Naive thymus-derived CD4-positive, alpha-beta T cell (primary cell): Measurements from ENCODE around the gene SCARB2. TPM values are rescaled to one million over a fixed set of nuclear protein-coding genes. Genes with fewer than 3 reads are reported as not detected.
A peak's percentile ranks its signal among the peaks of the same experiment; 100 is the strongest.

Source experiments
- ATAC-seq: fragments of 150-1000 bp; cut with Tn5 transposase; 2 replicates; pipeline ENCODE4 v1.10.0; 2021; ENCODE audit warnings: mild to moderate bottlenecking, moderate library complexity
- CTCF ChIA-PET: fragments of 350-600 bp; sonication (Branson Sonifier 250); formaldehyde crosslinking; loops from one replicate; lab custom pipeline; 2021; ENCODE audit warnings: antibody characterized with exemption; lab: Charles Lee
- POLR2A ChIA-PET: fragments of 350-600 bp; sonication (Branson Sonifier 250); formaldehyde crosslinking; loops from one replicate; lab custom pipeline; 2021; ENCODE audit warnings: antibody characterized with exemption, inconsistent platforms; lab: Charles Lee
- DNase-seq, 9 donors: peaks; one replicate each; pipeline versions ENCODE4 v3.0.0 to v3.0.0-alpha.2; 2020 to 2022; ENCODE audit warnings: mixed read lengths in 1 of 9
- H3K27ac ChIP-seq: one replicate; pipeline ENCODE4 v1.7.0; 2013; ENCODE audit warnings: mild to moderate bottlenecking, low read depth, low read length, moderate library complexity
- H3K27me3 ChIP-seq, 2 donors: one replicate each; pipeline ENCODE4 v1.7.0; 2013; ENCODE audit warnings: low read length in 2 of 2, mild to moderate bottlenecking in 2 of 2, moderate library complexity in 2 of 2; ENCODE audit not compliant: control insufficient read depth in 2 of 2, insufficient read depth in 2 of 2
- H3K36me3 ChIP-seq, 3 experiments: 1 replicate in 2 of 3; 2 replicates in 1 of 3; pipeline ENCODE4 v1.7.0; 2013; ENCODE audit warnings: low read length in 3 of 3, mild to moderate bottlenecking in 3 of 3, moderate library complexity in 1 of 3; ENCODE audit not compliant: insufficient read depth in 3 of 3, control insufficient read depth in 2 of 3
- H3K4me1 ChIP-seq, 2 donors: one replicate each; pipeline ENCODE4 v1.7.0; 2013; ENCODE audit warnings: low read length in 2 of 2, mild to moderate bottlenecking in 2 of 2, moderate library complexity in 1 of 2; ENCODE audit not compliant: control insufficient read depth in 2 of 2, insufficient read depth in 2 of 2
- H3K4me3 ChIP-seq: 2 replicates; pipeline ENCODE4 v1.7.0; 2013; ENCODE audit warnings: mild to moderate bottlenecking, low read length
- H3K9me3 ChIP-seq, 3 experiments: 1 replicate in 2 of 3; 2 replicates in 1 of 3; pipeline ENCODE4 v1.7.0; 2013; ENCODE audit warnings: low read length in 3 of 3; ENCODE audit not compliant: control insufficient read depth in 2 of 3
- H3K27ac Mint-ChIP-seq, 9 donors: one replicate each; pipeline ENCODE4 v1.8.0; 2020 to 2022; ENCODE audit warnings: mixed read lengths in 9 of 9, mild to moderate bottlenecking in 8 of 9, moderate library complexity in 5 of 9, inconsistent platforms in 2 of 9
- H3K27me3 Mint-ChIP-seq, 5 donors: one replicate each; pipeline ENCODE4 v1.8.0; 2021 to 2022; ENCODE audit warnings: mixed read lengths in 5 of 5, mild to moderate bottlenecking in 1 of 5
- H3K36me3 Mint-ChIP-seq, 5 donors: one replicate each; pipeline ENCODE4 v1.8.0; 2020 to 2022; ENCODE audit warnings: mixed read lengths in 5 of 5, mild to moderate bottlenecking in 3 of 5, inconsistent platforms in 1 of 5
- H3K4me1 Mint-ChIP-seq, 7 donors: one replicate each; pipeline ENCODE4 v1.8.0; 2020 to 2022; ENCODE audit warnings: mixed read lengths in 7 of 7, mild to moderate bottlenecking in 3 of 7, inconsistent platforms in 1 of 7
- H3K4me3 Mint-ChIP-seq, 10 donors: one replicate each; pipeline ENCODE4 v1.8.0; 2020 to 2022; ENCODE audit warnings: mild to moderate bottlenecking in 10 of 10, mixed read lengths in 10 of 10, moderate library complexity in 6 of 10, inconsistent platforms in 2 of 10
- H3K9me3 Mint-ChIP-seq, 11 donors: one replicate each; pipeline ENCODE4 v1.8.0; 2020 to 2022; ENCODE audit warnings: mixed read lengths in 11 of 11, mild to moderate bottlenecking in 4 of 11, inconsistent platforms in 1 of 11, moderate library complexity in 1 of 11
- intact Hi-C, 2 donors: fragments of 100-400 bp; cut with micrococcal nuclease; formaldehyde crosslinking; loops; one replicate each; pipeline ENCODE4 v1.15.1; 2023
- polyA plus RNA-seq, 2 donors: library from polyadenylated mRNA; unstranded; fragments of 300-500 nt; fragmentation: Illumina TruSeq; gene quantifications; one replicate each; pipeline ENCODE4 v1.2.3, GENCODE V29; 2021
- total RNA-seq, 6 experiments: library from RNA in 5 of 6; stranded (reverse) in 5 of 6; gene quantifications; 1 replicate in 5 of 6; 2 replicates in 1 of 6; pipeline ENCODE4 v1.2.3 and lab custom pipeline; 2021 to 2026

Gene SCARB2
- total and polyA plus RNA-seq, 7 experiments from 2014 or later, result 12.6 to 35.7 (median 26.2) TPM

DNA sequence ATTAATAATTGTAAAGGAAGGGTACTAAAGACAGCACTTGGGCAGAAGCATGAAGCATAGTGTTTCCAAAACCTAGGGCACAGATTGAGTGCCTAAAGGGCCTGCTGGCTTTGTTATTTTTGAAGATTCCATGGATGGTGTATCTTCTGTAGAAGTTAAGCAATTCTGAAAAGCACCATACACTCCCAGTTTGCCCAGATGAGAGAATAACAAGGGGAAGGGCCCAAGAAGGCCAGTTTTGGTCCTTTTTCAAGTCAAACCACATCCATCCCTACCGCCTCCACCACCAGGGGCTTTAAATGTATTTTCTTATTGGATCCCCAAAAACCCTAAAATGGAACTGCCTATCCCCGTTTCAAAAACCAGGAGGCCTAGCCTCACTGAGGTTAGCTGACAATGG is 17.2 kb downstream of the SCARB2 start:
- H3K4me3 ChIP-seq, result no peak overlapping the region
- Mint-ChIP-seq H3K9me3 (peaks cover 2 to 19% (median 8%) of the 10 kb centered on the region in 11 donors), H3K4me1 (peaks cover 25 to 54% (median 40%) of the 10 kb centered on the region in 7 donors), H3K36me3 (peaks cover 30 to 41% (median 38%) of the 10 kb centered on the region in 5 donors), H3K27me3 (no peaks in the 10 kb centered on the region), H3K27ac (no peak overlapping the region), H3K4me3 (no peak overlapping the region)
- H3K27me3 ChIP-seq, result no peaks in the 10 kb centered on the region
- no peak overlapping the region for H3K27ac ChIP-seq
- intact Hi-C loops, result no loop called here
- DNase-seq (no peak), ATAC-seq (no peak)
- H3K36me3 ChIP-seq, result peaks cover 0 to 42% (median 9%) of the 10 kb centered on the region in 3 experiments
- H3K4me1 ChIP-seq, result peaks cover 0 to 19% of the 10 kb centered on the region in 2 donors
- CTCF ChIA-PET, result no interaction called here
- POLR2A ChIA-PET, result no interaction called here
- H3K9me3 ChIP-seq, result peaks cover 0 to 15% (median 5%) of the 10 kb centered on the region in 3 experiments

DNA sequence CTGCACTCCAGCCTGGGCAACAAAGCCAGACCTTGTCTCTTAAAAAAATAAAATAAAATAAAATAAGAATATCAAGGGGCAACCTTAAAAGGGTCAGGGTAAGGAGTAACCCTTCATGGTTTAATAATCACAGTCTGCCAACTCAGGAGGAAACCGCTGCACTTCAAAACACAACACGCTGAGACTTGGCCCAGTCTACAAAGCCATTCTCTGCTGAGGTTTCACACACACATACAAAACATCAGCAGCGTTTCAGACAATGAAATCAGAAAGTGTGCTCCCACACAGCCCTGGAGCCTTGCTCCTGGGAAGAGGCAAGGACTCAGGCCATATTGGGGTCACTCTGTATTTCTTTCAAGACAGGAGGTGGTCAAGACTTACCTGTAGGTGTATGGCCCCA is 18.3 kb downstream of the SCARB2 start:
- no peak overlapping the region for H3K4me3 ChIP-seq
- peaks cover 0 to 42% (median 9%) of the 10 kb centered on the region in 3 experiments for H3K36me3 ChIP-seq
- Mint-ChIP-seq H3K4me1 (peaks cover 19 to 43% (median 30%) of the 10 kb centered on the region in 7 donors), H3K9me3 (peaks cover 2 to 19% (median 9%) of the 10 kb centered on the region in 11 donors), H3K4me3 (no peak overlapping the region), H3K27ac (no peak overlapping the region), H3K36me3 (peaks cover 30 to 50% (median 41%) of the 10 kb centered on the region in 5 donors), H3K27me3 (no peaks in the 10 kb centered on the region)
- no peak for DNase-seq
- H3K27me3 ChIP-seq, result no peaks in the 10 kb centered on the region
- ATAC-seq, result no peak
- intact Hi-C loops, result no loop called here
- peaks cover 0 to 15% (median 5%) of the 10 kb centered on the region in 3 experiments for H3K9me3 ChIP-seq
- no peak overlapping the region for H3K27ac ChIP-seq
- POLR2A ChIA-PET, result no interaction called here
- H3K4me1 ChIP-seq, result peaks cover 0 to 19% of the 10 kb centered on the region in 2 donors
- CTCF ChIA-PET, result no interaction called here

DNA sequence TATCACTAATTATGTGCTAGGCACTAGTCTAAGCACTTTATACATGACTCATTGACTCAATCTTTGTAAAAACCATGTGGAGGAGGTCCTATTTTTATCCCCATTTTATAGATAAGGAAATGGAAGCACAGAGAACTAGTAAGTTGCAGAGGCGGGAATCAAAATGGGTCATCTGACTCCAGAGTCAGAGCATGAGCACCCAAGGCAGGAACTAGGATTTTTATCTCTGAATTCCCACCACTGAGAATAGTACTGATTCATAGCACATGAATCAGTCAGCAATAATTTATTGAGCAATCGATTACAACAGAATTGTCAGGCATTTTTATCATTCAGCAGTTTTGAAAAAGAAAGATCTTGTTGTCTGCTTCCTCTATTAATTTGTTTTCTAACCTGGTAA is 19.3 kb downstream of the SCARB2 start:
- H3K27ac ChIP-seq, result no peak overlapping the region
- no peak overlapping the region for H3K4me3 ChIP-seq
- H3K27ac Mint-ChIP-seq, result peak overlapping the region in 2 of 9 donors; percentile 50 to 59
- H3K27me3 Mint-ChIP-seq, result no peaks in the 10 kb centered on the region
- H3K9me3 Mint-ChIP-seq, result peaks cover 2 to 19% (median 10%) of the 10 kb centered on the region in 11 donors
- peaks cover 0 to 42% (median 9%) of the 10 kb centered on the region in 3 experiments for H3K36me3 ChIP-seq
- ATAC-seq, result peak; percentile 43
- DNase-seq, result no peak
- H3K4me1 Mint-ChIP-seq, result peaks cover 19 to 33% (median 21%) of the 10 kb centered on the region in 7 donors
- CTCF ChIA-PET, result no interaction called here
- H3K4me1 ChIP-seq, result peaks cover 0 to 11% of the 10 kb centered on the region in 2 donors
- peaks cover 0 to 15% (median 5%) of the 10 kb centered on the region in 3 experiments for H3K9me3 ChIP-seq
- H3K27me3 ChIP-seq, result no peaks in the 10 kb centered on the region
- H3K36me3 Mint-ChIP-seq, result peaks cover 30 to 53% (median 45%) of the 10 kb centered on the region in 5 donors
- H3K4me3 Mint-ChIP-seq, result no peak overlapping the region
- POLR2A ChIA-PET, result no interaction called here
- intact Hi-C loops, result no loop called here

DNA sequence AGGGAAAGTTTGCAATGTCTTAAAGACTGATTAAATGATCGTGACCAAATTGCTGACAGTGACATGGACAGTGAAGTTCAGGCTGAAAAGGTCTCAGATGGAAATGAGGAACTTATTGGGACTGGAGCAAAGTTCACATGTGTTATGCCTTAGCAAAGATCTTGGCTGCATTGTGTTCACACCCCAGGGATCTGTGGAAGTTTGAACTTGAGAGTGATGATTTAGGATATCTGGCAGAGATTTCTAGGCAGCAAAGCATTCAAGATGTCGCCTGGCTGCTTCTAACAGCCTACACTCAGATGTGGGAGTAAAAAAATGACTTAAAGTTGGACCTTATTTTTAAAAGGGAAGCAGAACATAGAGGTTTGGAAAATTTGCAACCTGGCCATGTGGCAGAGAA is 21.4 kb downstream of the SCARB2 start:
- no peak overlapping the region for H3K27ac Mint-ChIP-seq
- CTCF ChIA-PET, result no interaction called here

DNA sequence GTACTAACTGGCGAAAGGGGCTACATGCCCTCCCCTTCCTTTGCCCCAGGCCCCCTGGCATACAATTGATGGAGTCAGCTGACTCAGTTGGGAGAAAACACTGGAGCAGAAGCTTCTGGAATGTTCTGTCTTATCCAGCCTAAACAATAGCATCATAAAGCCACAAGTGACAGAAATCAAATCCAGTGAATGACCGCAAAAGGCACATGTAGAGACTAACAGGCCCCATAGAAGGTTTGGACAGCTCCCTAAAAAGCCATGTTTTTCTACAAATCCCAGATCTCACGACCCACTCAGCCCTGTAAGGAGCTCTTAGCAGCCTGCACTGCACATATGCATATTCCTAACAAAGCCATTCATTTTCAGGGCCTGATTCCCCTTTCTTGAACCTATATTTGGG is 25.1 kb downstream of the SCARB2 start:
- Mint-ChIP-seq H3K27me3 (no peaks in the 10 kb centered on the region), H3K27ac (peak overlapping the region in 3 of 9 donors; percentile 1 to 40 (median 23)), H3K4me3 (no peak overlapping the region), H3K4me1 (peaks cover 0 to 13% (median 3%) of the 10 kb centered on the region in 7 donors), H3K9me3 (peaks cover 2 to 17% (median 10%) of the 10 kb centered on the region in 11 donors), H3K36me3 (peaks cover 16 to 47% (median 25%) of the 10 kb centered on the region in 5 donors)
- ChIA-PET POLR2A (no interaction called here), CTCF (no interaction called here)
- intact Hi-C loops, result loop anchor here in 1 of 2 donors (10.0 kb wide), 1 partner anchor 66 kb away; the partner anchor contains the start of gene FAM47E
- no peak overlapping the region for H3K4me3 ChIP-seq
- ATAC-seq (no peak), DNase-seq (no peak)
- H3K9me3 ChIP-seq, result peaks cover 0 to 15% (median 5%) of the 10 kb centered on the region in 3 experiments
- no peaks in the 10 kb centered on the region for H3K4me1 ChIP-seq
- H3K27me3 ChIP-seq, result no peaks in the 10 kb centered on the region
- peaks cover 0 to 23% (median 9%) of the 10 kb centered on the region in 3 experiments for H3K36me3 ChIP-seq
- no peak overlapping the region for H3K27ac ChIP-seq

More for the DNA sequence above, 21.4 kb downstream of the SCARB2 start:
- intact Hi-C loops, result no loop called here
- peaks cover 0 to 42% (median 9%) of the 10 kb centered on the region in 3 experiments for H3K36me3 ChIP-seq
- Mint-ChIP-seq H3K36me3 (peaks cover 30 to 57% (median 45%) of the 10 kb centered on the region in 5 donors), H3K27me3 (no peaks in the 10 kb centered on the region), H3K4me3 (no peak overlapping the region), H3K9me3 (peaks cover 2 to 19% (median 10%) of the 10 kb centered on the region in 11 donors), H3K4me1 (peaks cover 1 to 14% (median 6%) of the 10 kb centered on the region in 7 donors)
- no peak for DNase-seq
- H3K4me1 ChIP-seq, result no peaks in the 10 kb centered on the region
- no peaks in the 10 kb centered on the region for H3K27me3 ChIP-seq
- peaks cover 0 to 15% (median 5%) of the 10 kb centered on the region in 3 experiments for H3K9me3 ChIP-seq
- no peak for ATAC-seq
- H3K27ac ChIP-seq, result no peak overlapping the region
- POLR2A ChIA-PET, result no interaction called here
- H3K4me3 ChIP-seq, result no peak overlapping the region

DNA sequence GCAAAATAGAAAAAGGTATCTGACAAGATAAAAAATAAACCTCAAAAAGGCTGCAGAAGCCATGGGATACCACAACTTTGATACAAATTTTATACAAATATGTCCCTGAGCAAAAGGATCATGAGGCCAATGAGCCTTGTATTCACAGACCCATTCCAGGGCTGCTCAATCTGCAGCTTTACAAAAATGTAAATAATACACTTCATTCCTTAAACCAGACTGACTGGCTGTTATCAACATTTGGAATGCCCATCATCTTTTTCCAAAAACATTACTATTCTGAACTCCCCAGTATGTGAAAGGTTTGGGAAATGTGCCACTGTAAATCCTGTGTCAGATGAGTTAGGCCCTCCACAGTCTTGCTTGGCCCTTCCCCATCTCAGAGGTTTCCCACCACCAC is 25.5 kb downstream of the SCARB2 start:
- Histone ChIP-seq H3K27ac (no peak overlapping the region), H3K4me1 (no peaks in the 10 kb centered on the region), H3K36me3 (peaks cover 0 to 19% (median 5%) of the 10 kb centered on the region in 3 experiments), H3K27me3 (no peaks in the 10 kb centered on the region), H3K9me3 (peaks cover 0 to 12% (median 2%) of the 10 kb centered on the region in 3 experiments), H3K4me3 (no peak overlapping the region)
- Mint-ChIP-seq H3K27me3 (no peaks in the 10 kb centered on the region), H3K9me3 (peaks cover under 1 to 14% (median 9%) of the 10 kb centered on the region in 11 donors), H3K27ac (peak overlapping the region in 3 of 9 donors; percentile 1 to 40 (median 23)), H3K36me3 (peaks cover 12 to 43% (median 21%) of the 10 kb centered on the region in 5 donors), H3K4me3 (no peak overlapping the region), H3K4me1 (peaks cover 0 to 13% (median 3%) of the 10 kb centered on the region in 7 donors)
- ATAC-seq (no peak), DNase-seq (no peak)
- ChIA-PET POLR2A (no interaction called here), CTCF (no interaction called here)
- intact Hi-C loops, result loop anchor here in 1 of 2 donors (10.0 kb wide), 1 partner anchor 67 kb away; the partner anchor contains the start of gene FAM47E
